SK-N-SH (cell line): ENCODE results near the gene CCR6. TPM values are rescaled to one million over a fixed set of nuclear protein-coding genes. Genes with fewer than 3 reads are reported as not detected.

Experiments
- CTCF ChIA-PET: fragments of 300-600, 350-600 bp; formaldehyde crosslinking; extraction: SDS; loops from one replicate; lab custom pipeline; 2021; lab: Yijun Ruan, JAX
- POLR2A ChIA-PET: fragments of 350-600 bp; sonication (Branson Sonifier 250); formaldehyde crosslinking; extraction: SDS; loops from one replicate; lab custom pipeline; 2020; ENCODE audit warnings: antibody characterized with exemption, inconsistent platforms; lab: Yijun Ruan, JAX
- DNase-seq: peaks from one replicate; pipeline ENCODE4 v3.0.0; 2012
- H2AFZ ChIP-seq: fragments of 200-600 bp; sonication (generic); 2 replicates; pipeline ENCODE4 v1.8.1; 2016; ENCODE audit warnings: antibody characterized with exemption, mild to moderate bottlenecking, low read depth
- H3F3A ChIP-seq: fragments of 200-600 bp; sonication (generic); replicated peaks from 2 replicates; pipeline ENCODE3; 2016; ENCODE audit warnings: antibody characterized with exemption, mild to moderate bottlenecking; ENCODE audit not compliant: insufficient read depth
- H3K27ac ChIP-seq, 2 experiments: fragments of 200-500 bp in 1 of 2; fragments of 200-600 bp in 1 of 2; sonication (Bioruptor generic) in 1 of 2; sonication (generic), shearing (Covaris generic) in 1 of 2; 2 replicates each; pipeline versions ENCODE4 v1.5.1 to v1.6.1; 2014 to 2016; ENCODE audit warnings: low read depth in 2 of 2, inconsistent platforms in 1 of 2, low read length in 1 of 2, mild to moderate bottlenecking in 1 of 2, mixed read lengths in 1 of 2
- H3K27me3 ChIP-seq: fragments of 200-600 bp; sonication (generic), shearing (Covaris generic); 2 replicates; pipeline ENCODE4 v1.6.1; 2016; ENCODE audit warnings: mixed run types; ENCODE audit not compliant: insufficient read depth
- H3K36me3 ChIP-seq, 2 experiments: fragments of 200-500 bp in 1 of 2; fragments of 200-600 bp in 1 of 2; sonication (Bioruptor generic) in 1 of 2; sonication (generic) in 1 of 2; replicated peaks in 1 of 2; 2 replicates each; pipeline versions ENCODE3 to v1.5.1; 2014 to 2016; ENCODE audit warnings: low read length in 1 of 2, mild to moderate bottlenecking in 1 of 2; ENCODE audit not compliant: insufficient read depth in 2 of 2, control insufficient read depth in 1 of 2
- H3K4me1 ChIP-seq, 2 experiments: fragments of 200-500 bp in 1 of 2; fragments of 200-600 bp in 1 of 2; sonication (Bioruptor generic) in 1 of 2; sonication (generic), shearing (Covaris generic) in 1 of 2; 2 replicates each; pipeline versions ENCODE4 v1.5.1 to v1.6.1; 2014 to 2016; ENCODE audit warnings: low read depth in 1 of 2, low read length in 1 of 2, mixed run types in 1 of 2; ENCODE audit not compliant: insufficient read depth in 2 of 2, control insufficient read depth in 1 of 2
- H3K4me2 ChIP-seq: fragments of 200-600 bp; sonication (generic), shearing (Covaris generic); 2 replicates; pipeline ENCODE4 v1.6.1; 2017; ENCODE audit warnings: mixed run types
- H3K4me3 ChIP-seq, 2 experiments: fragments of 200-500 bp in 1 of 2; fragments of 200-600 bp in 1 of 2; sonication (Bioruptor generic) in 1 of 2; sonication (generic), shearing (Covaris generic) in 1 of 2; 2 replicates each; pipeline versions ENCODE4 v1.5.1 to v1.8.1; 2014 to 2016; ENCODE audit warnings: low read depth in 2 of 2, inconsistent platforms in 1 of 2, low read length in 1 of 2, mild to moderate bottlenecking in 1 of 2, mixed read lengths in 1 of 2, moderate library complexity in 1 of 2
- H3K79me2 ChIP-seq: fragments of 200-600 bp; sonication (generic); 2 replicates; pipeline ENCODE4 v1.8.1; 2017; ENCODE audit warnings: mild to moderate bottlenecking; ENCODE audit not compliant: insufficient read depth
- H3K9ac ChIP-seq: fragments of 200-600 bp; sonication (generic); 2 replicates; pipeline ENCODE4 v1.6.1; 2017; ENCODE audit warnings: mixed run types
- H3K9me2 ChIP-seq: fragments of 200-600 bp; sonication (generic); 2 replicates; pipeline ENCODE4 v1.6.1; 2017; ENCODE audit warnings: mixed run types
- H3K9me3 ChIP-seq: fragments of 200-600 bp; sonication (generic); 2 replicates; pipeline ENCODE4 v1.6.1; 2017; ENCODE audit warnings: mixed run types, mild to moderate bottlenecking, moderate library complexity
- H4K20me1 ChIP-seq: fragments of 200-600 bp; sonication (generic); 2 replicates; pipeline ENCODE4 v1.6.1; 2017; ENCODE audit warnings: mild to moderate bottlenecking, mixed run types; ENCODE audit not compliant: insufficient read depth
- EZH2phosphoT487 ChIP-seq: fragments of 200-600 bp; sonication (generic); IDR thresholded peaks from 2 replicates; pipeline ENCODE4 v1.6.1; 2017; ENCODE audit warnings: low read depth, mixed run types, mild to moderate bottlenecking, antibody characterized with exemption, moderate library complexity, borderline replicate concordance
- FOXM1 ChIP-seq: IDR thresholded peaks from 2 replicates; pipeline ENCODE4 v1.4.0; 2012; ENCODE audit warnings: low read depth, mild to moderate bottlenecking
- GATA2 ChIP-seq: sonication (generic); formaldehyde crosslinking; IDR thresholded peaks from 2 replicates; pipeline ENCODE4 v1.5.0; 2020; ENCODE audit warnings: mild to moderate bottlenecking, missing genetic modification reagents
- RXRA ChIP-seq: IDR thresholded peaks from 2 replicates; pipeline ENCODE4 v1.4.0; 2012; ENCODE audit warnings: low read depth, mild to moderate bottlenecking, borderline replicate concordance
- SMC3 ChIP-seq: IDR thresholded peaks from 2 replicates; pipeline ENCODE4 v1.6.1; 2012; ENCODE audit warnings: low read depth, low read length, improper control_type of control experiment
- TAF1 ChIP-seq: IDR thresholded peaks from 2 replicates; pipeline ENCODE4 v1.6.1; 2012; ENCODE audit warnings: low read depth, mild to moderate bottlenecking, low read length, moderate library complexity, borderline replicate concordance
- TEAD4 ChIP-seq: IDR thresholded peaks from 2 replicates; pipeline ENCODE4 v1.4.0; 2012; ENCODE audit warnings: mild to moderate bottlenecking, borderline replicate concordance; ENCODE audit not compliant: insufficient read depth
- YY1 ChIP-seq: IDR thresholded peaks from 2 replicates; pipeline ENCODE4 v1.4.0; 2012; ENCODE audit warnings: low read depth, mild to moderate bottlenecking
- WGBS: methylation state at CpG from one replicate; pipeline ENCODE4 v1.1.6; 2017; ENCODE audit warnings: low lambda C conversion rate; 5-methylcytosine and 5-hydroxymethylcytosine counted together
- polyA plus RNA-seq, 3 experiments: library from polyadenylated mRNA; depleted of rRNA; stranded (reverse); fragments of >200 nt; gene quantifications; 2 replicates each; pipeline ENCODE4 v1.2.3, GENCODE V29; 2012
- TF ChIP-seq, protein P1 (sequence below): fragments of 150-350 bp; IDR thresholded peaks from 2 replicates; pipeline ENCODE4 v1.6.1; 2016; ENCODE audit warnings: mild to moderate bottlenecking, low read depth, low read length
- TF ChIP-seq, protein P2 (sequence below): IDR thresholded peaks from 2 replicates; pipeline ENCODE4 v1.4.0; 2012; ENCODE audit warnings: low read depth, borderline replicate concordance

Gene CCR6
- polyA plus RNA-seq, 1 of the 3 experiments (the other 2 are of a cell fraction): not detected

DNA sequence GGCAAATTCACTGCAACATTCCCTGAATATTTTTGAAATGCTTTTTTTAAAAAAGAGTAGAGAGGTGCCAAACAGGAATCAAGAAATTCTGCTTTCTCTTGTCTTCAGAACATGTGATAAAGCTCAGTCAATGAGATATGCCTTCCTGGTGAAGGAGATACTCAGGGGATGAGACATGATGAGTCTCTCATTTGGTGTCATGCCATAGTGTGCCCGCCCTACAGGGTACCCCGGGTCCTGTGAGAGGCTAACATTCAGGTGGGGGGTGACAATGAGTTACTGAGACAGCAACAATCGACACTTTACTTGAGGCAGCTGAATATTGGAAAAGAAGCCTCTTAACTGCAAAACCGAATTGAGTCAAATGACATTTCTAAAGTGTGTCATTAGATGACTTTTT is 6.7 kb downstream of the CCR6 start:
- Histone ChIP-seq H3K9me3 (no peaks in the 10 kb centered on the region), H3K4me1 (no peaks in the 10 kb centered on the region), H3K4me2 (no peak overlapping the region), H3K9me2 (no peaks in the 10 kb centered on the region), H3K27ac (no peak overlapping the region), H2AFZ (no peak overlapping the region), H4K20me1 (no peaks in the 10 kb centered on the region), H3F3A (no peaks in the 10 kb centered on the region), H3K4me3 (no peak overlapping the region), H3K36me3 (no peaks in the 10 kb centered on the region), H3K9ac (no peak overlapping the region), H3K27me3 (no peaks in the 10 kb centered on the region), H3K79me2 (no peaks in the 10 kb centered on the region)
- 21% methylated on average over 4 of the region's 4 CpGs for WGBS
- POLR2A ChIA-PET: no interaction called here
- CTCF ChIA-PET: interaction anchor here (1.0 to 1.3 kb wide), 2 partner anchors 11 to 131 kb away, joined by 3 to 4 read pairs; no protein-coding TSS in a partner anchor
- TF ChIP-seq RXRA (no peak), YY1 (no peak), SMC3 (no peak)
- TF ChIP-seq, protein P1, sequence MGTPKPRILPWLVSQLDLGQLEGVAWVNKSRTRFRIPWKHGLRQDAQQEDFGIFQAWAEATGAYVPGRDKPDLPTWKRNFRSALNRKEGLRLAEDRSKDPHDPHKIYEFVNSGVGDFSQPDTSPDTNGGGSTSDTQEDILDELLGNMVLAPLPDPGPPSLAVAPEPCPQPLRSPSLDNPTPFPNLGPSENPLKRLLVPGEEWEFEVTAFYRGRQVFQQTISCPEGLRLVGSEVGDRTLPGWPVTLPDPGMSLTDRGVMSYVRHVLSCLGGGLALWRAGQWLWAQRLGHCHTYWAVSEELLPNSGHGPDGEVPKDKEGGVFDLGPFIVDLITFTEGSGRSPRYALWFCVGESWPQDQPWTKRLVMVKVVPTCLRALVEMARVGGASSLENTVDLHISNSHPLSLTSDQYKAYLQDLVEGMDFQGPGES: no peak
- DNase-seq: no peak

DNA sequence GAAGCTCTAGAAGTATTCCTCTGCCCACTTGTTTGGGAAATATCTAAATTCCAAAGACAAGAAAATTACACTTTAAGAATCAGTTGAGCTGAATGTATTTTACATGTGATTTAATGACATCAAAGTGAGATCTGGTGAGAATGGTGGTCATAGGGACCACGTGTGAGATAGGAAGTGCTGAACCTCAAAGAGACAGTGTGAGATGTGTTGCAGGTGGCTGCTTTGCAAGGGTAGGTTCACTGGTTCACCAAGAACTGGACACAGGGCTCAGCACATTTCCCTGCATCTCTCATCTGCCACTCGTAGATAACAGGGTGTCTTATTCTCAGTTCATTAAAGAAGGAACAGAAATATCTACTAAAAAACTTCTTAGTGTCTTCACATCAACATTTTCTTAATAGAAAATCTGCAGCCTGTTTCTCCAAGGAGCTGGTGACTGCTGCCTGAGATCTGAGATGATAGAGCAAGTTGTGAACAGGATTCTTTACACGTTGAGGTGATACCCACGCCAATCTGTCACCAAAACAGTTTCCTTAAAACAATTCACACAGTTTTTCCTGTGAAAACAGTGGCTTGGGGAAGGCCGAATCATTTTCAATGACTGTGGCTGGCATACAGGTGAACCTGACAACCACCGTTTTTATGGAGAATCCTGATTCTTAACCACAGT is 7.2 kb downstream of the CCR6 start:
- no peak overlapping the region for H3K9ac ChIP-seq
- no peak overlapping the region for H3K4me2 ChIP-seq
- no peak overlapping the region for H2AFZ ChIP-seq
- TF ChIP-seq GATA2 (no peak), FOXM1 (no peak), EZH2phosphoT487 (no peak), TEAD4 (no peak), TAF1 (no peak)
- TF ChIP-seq, protein P2, sequence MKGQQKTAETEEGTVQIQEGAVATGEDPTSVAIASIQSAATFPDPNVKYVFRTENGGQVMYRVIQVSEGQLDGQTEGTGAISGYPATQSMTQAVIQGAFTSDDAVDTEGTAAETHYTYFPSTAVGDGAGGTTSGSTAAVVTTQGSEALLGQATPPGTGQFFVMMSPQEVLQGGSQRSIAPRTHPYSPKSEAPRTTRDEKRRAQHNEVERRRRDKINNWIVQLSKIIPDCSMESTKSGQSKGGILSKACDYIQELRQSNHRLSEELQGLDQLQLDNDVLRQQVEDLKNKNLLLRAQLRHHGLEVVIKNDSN: no peak
- TF ChIP-seq, protein P1: no peak
- TF ChIP-seq, all 33 proteins: peak for 0
- 47% methylated on average over 6 of the region's 6 CpGs for WGBS
- Histone ChIP-seq H3K36me3 (no peaks in the 10 kb centered on the region), H3K4me1 (no peaks in the 10 kb centered on the region), H3K4me3 (no peak overlapping the region), H3K9me2 (no peaks in the 10 kb centered on the region), H3F3A (no peaks in the 10 kb centered on the region), H3K27me3 (no peaks in the 10 kb centered on the region), H3K9me3 (no peaks in the 10 kb centered on the region), H4K20me1 (no peaks in the 10 kb centered on the region), H3K79me2 (no peaks in the 10 kb centered on the region), H3K27ac (no peak overlapping the region)
- ChIA-PET POLR2A (no interaction called here), CTCF (interaction anchor here (1.0 kb wide), 1 partner anchor 10 kb away, joined by 3 read pairs; no protein-coding TSS in a partner anchor)
- DNase-seq: no peak
